Amygdala (tissue), 56 donors: ENCODE results near the gene CDHR2.

Source experiments
- DNase-seq, 56 donors: peaks; one replicate each; lab custom pipeline; 2025; lab: John Stamatoyannopoulos, UW

CDHR2 gene

DNA sequence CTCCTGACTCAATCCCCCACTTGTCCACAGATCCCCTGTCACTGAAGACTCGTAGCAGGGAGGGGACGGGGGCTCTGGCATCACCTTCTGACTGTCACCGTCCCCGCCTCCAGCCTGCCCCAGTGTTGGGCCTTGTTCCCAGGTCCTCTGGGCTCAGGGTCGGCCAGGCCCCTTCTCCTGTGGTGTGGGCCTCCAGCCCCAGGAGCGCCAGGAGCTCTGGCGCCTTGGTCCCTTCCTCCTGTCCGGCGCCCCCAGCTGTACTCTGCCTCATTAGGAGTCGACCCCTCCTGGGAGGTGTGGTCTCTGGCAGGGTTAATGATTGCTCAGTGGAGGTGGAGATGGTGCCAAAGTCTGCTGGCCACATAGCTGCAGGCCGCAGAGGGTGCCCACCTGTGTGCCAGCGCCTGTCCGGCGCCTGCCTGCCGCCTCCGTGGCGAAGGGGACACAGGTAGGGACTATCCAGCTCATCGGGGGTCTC, at the start of gene CDHR2:
TSS of gene CDHR2 (plus strand) at position 376 of the 478 bp plus-strand sequence. CDS start 16,011 bp downstream, outside the sequence.
- no peak for DNase-seq

DNA sequence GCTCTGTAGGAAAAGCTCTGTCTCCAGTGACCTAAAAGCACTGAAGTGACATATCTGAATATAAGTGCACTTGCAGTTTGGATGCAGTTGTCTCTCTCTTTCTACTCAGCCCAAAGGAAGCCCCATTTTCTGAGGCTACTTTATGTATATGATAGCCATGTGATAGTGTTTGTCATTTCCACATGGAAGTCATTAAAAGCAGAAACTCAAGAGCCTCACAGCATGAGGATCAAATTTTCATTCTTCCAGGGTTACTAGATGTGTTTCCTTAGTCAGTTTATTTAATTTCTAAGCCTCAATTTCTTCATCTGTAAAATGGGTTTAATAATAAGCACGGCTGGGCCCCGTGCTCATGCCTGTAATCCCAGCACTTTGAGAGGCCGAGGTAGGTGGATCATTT, 48.6 kb upstream of the CDHR2 start:
- DNase-seq: no peak

- DNase-seq: no peak
These were observed 47.8 kb upstream of the CDHR2 start for GRCh38 chr5:176501333-176501732.

DNA sequence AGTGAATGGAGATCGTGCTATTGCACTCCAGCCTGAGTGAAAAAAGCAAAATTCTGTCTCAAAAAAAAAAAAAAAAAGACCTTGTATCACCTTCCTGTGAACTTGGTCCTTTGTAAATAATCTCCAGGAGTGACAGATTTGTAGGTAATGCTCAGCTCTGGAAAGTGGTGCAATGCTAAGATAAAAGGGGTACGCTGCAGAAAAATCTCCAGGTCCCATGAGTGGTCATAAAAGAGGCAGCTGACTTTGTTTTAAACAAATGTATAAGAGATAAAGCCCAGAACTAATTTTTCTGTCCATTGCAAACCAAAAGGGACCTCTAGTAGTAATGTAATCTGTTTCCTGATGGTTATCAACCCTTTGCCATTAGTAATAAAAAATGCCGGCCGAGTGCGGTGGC, 45.6 kb upstream of the CDHR2 start:
- no peak for DNase-seq

GRCh38 chr5:176507911-176508310, 41.2 kb upstream of the CDHR2 start:
- DNase-seq: no peak

DNA sequence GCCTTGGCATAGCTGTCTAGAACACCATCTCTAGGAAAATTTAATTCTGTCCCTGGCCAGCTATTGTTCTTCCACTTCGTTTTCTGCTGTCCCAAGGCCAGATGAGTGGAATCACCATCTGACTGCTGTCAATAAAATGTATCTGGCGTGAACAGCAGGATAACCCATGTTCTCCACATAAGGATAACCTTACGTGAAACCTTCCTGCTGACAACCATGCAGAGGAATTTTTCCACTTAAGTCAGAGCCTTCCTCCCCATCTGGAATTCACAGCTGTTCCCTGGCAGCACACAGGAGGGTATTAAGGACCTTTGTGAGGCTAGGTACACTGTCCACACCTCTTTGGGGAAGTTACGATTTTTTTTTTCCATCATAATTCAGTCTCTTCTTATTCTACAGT, 40.5 kb upstream of the CDHR2 start:
- DNase-seq: no peak

DNA sequence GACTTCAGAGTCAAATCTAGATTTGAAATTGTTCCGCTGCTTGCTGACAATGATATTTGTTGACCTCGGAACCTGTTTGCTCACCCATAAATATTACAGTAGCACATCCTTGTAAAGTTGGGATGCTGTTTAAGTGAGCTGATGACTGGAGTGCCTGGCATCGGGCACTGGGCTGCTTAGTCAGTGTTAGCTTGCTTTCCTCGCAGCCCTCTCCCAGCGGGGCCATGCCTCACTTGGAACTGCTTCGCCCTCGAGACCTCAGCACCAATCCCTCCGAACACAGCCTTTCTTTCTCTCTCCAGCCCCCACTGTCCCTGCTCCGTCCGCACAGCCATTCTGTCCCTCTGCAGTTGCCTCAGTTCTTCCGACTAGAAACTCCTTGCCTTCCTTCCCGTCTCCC, 35.4 kb upstream of the CDHR2 start:
- DNase-seq: no peak

DNA sequence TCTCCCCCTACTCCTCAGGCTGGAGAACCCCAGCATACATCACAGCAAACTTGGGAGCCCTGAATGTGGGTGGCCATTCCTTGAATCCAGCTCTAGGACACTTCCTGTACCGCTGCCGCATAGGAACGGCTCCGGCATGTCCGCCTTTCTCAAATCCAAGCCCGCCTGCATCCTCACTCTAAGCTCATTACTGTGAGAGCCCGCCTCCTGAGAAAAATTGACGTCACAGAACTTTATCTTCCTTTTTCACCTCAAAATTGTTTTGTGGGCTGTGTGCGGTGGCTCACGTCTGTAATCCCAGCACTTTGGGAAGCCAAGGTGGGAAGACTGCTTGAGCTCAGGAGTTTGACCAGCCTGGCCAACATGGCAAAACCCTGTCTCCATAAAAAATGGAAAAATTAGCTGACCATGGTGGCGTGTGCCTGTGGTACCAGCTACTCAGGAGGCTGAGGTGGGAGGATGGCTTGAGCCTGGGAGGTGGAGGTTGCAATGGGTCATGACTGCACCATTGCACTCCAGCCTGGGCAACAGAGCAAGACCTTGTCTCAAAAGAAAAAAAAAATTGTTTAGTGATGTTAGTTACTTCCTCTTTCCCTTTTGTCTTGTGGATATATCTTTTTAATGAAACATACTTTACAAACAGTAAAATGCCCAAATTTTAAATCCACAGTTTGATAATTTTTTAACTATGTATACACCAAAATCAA, 34.7 kb upstream of the CDHR2 start:
- DNase-seq: no peak

DNA sequence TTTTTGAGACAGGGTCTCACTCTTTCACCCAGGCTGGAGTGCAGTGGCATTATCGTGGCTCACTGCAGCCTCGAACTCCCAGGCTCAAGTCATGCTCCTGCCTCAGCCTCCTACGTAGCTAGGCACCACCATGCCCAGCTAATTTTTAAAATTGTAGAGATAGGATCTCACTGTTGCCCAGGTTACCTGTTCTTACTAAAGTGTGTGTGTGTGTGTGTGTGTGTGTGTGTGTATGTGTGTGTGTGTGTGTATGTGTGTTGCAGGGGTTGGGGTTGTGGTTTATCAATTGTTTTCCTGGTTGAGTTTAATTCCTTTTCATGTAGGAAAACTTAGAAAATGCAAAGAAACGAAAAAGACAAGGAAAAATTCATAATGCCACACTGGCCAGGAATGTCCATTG, 33.7 kb upstream of the CDHR2 start:
- DNase-seq: no peak

DNA sequence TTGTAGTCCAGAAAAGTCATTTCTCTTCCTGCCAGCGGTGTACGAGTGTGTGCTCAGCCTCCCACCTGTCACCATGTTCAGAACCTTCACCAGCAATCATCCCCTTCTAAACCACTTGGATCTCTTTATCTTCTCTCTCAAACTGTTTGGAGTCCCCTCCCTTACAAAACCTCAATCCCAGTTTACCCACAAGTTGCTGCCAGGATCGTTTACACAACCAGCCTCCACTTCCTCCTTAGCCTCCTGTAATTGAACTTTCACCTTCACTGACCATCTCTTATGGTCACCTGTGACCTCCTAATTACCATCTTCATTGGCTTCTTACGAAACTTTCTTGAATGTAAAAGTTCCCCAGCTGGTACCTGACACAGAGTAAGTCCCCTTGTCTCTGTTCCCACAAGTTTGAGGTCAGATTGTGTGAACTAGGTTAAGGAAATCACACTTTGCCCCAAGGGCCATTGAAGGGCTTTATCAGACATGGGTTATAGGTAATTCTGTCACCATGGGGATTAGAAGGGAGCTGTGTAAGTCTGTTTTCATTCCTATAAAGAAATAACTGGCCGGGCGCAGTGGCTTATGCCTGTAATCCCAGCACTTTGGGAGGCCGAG, 32.0 kb upstream of the CDHR2 start:
- no peak for DNase-seq

DNA sequence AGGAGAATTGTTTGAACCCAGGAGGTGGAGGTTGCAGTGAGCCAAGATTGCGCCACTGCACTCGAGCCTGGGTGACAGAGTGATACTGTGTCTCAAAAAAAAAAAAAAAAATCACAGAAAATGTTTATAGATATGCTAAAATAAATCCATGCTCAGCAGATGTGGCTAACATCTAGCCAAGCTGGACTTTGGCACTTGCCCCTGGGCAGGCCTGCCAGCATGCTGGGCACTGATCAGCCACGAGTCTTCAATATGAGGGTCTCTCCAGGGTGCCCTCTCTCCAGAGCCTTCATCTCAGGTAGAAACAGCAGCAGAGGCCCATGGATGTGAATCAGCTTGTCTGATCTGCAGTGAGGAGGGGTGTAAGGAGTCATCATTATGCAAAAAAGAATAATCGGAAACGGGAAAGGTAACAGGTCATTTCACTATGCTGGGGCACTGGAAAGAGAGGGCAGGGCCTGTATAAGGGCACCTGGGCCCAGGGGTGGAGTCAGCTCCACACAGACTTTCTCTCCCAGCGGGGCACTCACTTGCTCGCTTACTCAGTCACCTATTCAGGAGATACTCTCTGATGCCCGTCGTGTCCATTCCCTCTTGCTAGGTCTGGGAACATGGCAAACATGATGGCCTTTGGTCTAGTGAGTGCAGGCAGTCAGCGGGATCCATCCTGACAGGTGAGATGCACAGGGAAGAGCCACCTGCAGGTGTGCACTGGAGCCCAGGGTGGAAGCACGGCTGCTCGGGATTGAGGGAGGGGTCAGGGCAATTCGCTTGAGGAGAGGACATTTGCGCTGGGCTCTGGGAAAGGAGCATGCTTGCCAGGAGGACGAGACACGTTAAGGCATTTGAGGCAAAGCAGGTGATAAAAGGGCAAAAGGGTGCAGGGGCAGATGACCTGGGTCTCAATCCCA, 29.1 kb upstream of the CDHR2 start:
- DNase-seq: no peak

GRCh38 chr5:176521286-176521685, 27.9 kb upstream of the CDHR2 start:
- no peak for DNase-seq

GRCh38 chr5:176521699-176522263, 27.4 kb upstream of the CDHR2 start:
- DNase-seq: no peak

- DNase-seq: no peak
These were observed 25.0 kb upstream of the CDHR2 start for GRCh38 chr5:176524138-176524537.

GRCh38 chr5:176524987-176525386, 24.2 kb upstream of the CDHR2 start:
- no peak for DNase-seq

- no peak for DNase-seq
These were observed 23.5 kb upstream of the CDHR2 start for GRCh38 chr5:176525677-176526076.

DNA sequence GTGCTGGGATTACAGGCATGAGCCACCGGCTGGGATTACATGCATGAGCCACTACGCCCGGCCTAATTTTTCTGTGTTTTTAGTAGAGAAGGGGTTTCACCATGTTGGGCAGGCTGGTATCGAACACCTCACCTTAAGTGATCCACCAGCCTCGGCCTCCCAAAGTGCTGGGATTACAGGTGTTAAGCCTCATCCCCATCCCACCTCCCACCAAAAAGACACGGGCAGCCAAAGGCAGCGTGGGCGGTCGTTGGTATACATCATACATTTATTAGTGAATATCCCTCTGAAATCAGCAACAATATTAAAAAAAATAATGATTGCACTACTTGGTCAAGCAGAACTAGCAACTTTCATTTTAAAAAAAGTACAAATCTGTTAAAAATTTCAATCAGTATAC, 22.7 kb upstream of the CDHR2 start:
- no peak for DNase-seq

GRCh38 chr5:176527246-176528222, 21.6 kb upstream of the CDHR2 start:
- DNase-seq: no peak

DNA sequence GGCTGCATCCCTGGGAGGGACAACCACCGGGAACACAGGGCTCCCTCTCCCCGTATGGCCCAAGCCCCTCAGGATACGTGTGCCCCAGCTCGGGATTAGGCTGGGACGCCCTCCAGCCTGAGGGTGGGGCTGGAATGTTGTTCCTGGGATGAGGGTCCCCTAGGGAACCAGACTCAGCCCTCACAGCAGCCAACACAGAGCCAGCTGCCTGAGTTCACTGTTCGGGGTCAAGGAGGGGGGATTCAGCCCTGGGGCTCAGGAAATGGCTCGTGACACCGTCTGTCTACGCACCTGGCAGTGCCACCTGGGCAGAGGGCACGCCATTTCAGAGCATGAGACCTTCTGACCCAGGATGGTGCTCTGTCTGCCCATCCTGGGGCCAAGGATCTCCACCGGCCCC, 20.8 kb upstream of the CDHR2 start:
- DNase-seq: no peak

DNA sequence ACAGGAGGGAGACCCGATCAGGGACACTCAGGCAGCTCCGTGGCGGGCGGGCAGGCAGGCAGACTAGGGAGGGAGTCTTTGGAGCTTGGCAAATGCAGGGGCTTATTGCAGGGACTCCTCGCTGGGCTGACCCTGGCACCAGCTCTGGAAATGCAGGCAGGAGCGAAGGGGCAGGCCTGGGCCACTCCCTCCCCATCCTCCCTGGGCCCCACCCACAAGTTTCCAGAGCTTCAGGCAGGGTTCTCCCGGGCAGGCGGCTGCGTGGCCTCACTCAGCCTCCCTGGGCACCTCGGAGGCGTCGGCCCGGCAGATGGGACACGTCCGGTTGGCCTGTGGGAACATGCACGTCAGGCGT, 20.4 kb upstream of the CDHR2 start:
- no peak for DNase-seq
